Measurements from ENCODE around the gene MARCKSL1.

The MARCKSL1 gene

GRCh38 chr1:32353431-32353830 is 17.4 kb upstream of the MARCKSL1 start:
- CTCF ChIA-PET, result interaction anchor here (1.0 to 3.4 kb wide), 4 partner anchors 17 to 34 kb away, joined by 3 to 28 read pairs (median 5); partner anchors contain the start of gene MARCKSL1
- no peak for DNase-seq
- Histone ChIP-seq H3K27me3 (replicated peaks in 2 of 5; ENCODE audit: control insufficient read depth in 4 of 5, insufficient read depth in 5 of 5, low read length in 4 of 5) (no peaks in the 10 kb centered on the region), H3K36me3 (ENCODE audit: control insufficient read depth in 4 of 4, insufficient read depth in 4 of 4, low read length in 3 of 4) (no peaks in the 10 kb centered on the region), H3K4me3 (ENCODE audit: control insufficient read depth in 1 of 7, extremely low read depth in 1 of 7, insufficient read depth in 4 of 7, low read depth in 2 of 7, low read length in 6 of 7) (no peak overlapping the region), H3K4me1 (ENCODE audit: control extremely low read depth in 1 of 4, control insufficient read depth in 4 of 4, insufficient read depth in 4 of 4, low read length in 3 of 4) (peaks cover 7 to 46% (median 35%) of the 10 kb centered on the region in 4 experiments), H3K9me3 (ENCODE audit: control extremely low read depth in 1 of 5, control insufficient read depth in 4 of 5, insufficient read depth in 2 of 5, low read depth in 1 of 5, low read length in 4 of 5) (no peaks in the 10 kb centered on the region), H3K27ac (ENCODE audit: insufficient read depth in 1 of 2, low read depth in 1 of 2, low read length in 2 of 2, poor library complexity in 1 of 2, severe bottlenecking in 2 of 2) (no peak overlapping the region)
- POLR2A ChIA-PET, result interaction anchor here (1.1 kb wide), 1 partner anchor 17 kb away, joined by 4 read pairs; the partner anchor contains the start of gene MARCKSL1
- WGBS (ENCODE audit: insufficient coverage), result 82% methylated on average over 2 of the region's 2 CpGs

- H3K36me3 ChIP-seq (ENCODE audit: control insufficient read depth in 4 of 4, insufficient read depth in 4 of 4, low read length in 3 of 4), result no peaks in the 10 kb centered on the region
- H3K4me3 ChIP-seq (ENCODE audit: control insufficient read depth in 1 of 7, extremely low read depth in 1 of 7, insufficient read depth in 4 of 7, low read depth in 2 of 7, low read length in 6 of 7), result no peak overlapping the region
- ChIA-PET POLR2A (interaction anchor here (0.6 to 2.3 kb wide), 4 partner anchors 12 to 231 kb away, joined by 4 to 23 read pairs (median 6); partner anchors contain the start of gene MARCKSL1), CTCF (interaction anchor here (0.6 to 3.4 kb wide), 9 partner anchors 10 to 569 kb away, joined by 3 to 28 read pairs (median 3); partner anchors contain the start of genes FAM229A, MARCKSL1 and TSSK3)
- 100% methylated on average over 1 of the region's 2 CpGs for WGBS (ENCODE audit: insufficient coverage)
- H3K27ac ChIP-seq (ENCODE audit: insufficient read depth in 1 of 2, low read depth in 1 of 2, low read length in 2 of 2, poor library complexity in 1 of 2, severe bottlenecking in 2 of 2), result no peak overlapping the region
- H3K9me3 ChIP-seq (ENCODE audit: control extremely low read depth in 1 of 5, control insufficient read depth in 4 of 5, insufficient read depth in 2 of 5, low read depth in 1 of 5, low read length in 4 of 5), result no peaks in the 10 kb centered on the region
- no peak for DNase-seq
- H3K4me1 ChIP-seq (ENCODE audit: control extremely low read depth in 1 of 4, control insufficient read depth in 4 of 4, insufficient read depth in 4 of 4, low read length in 3 of 4), result peaks cover 7 to 51% (median 36%) of the 10 kb centered on the region in 4 experiments
- no peaks in the 10 kb centered on the region for H3K27me3 ChIP-seq (replicated peaks in 2 of 5; ENCODE audit: control insufficient read depth in 4 of 5, insufficient read depth in 5 of 5, low read length in 4 of 5)
Measured at GRCh38 chr1:32352831-32353383, 16.9 kb upstream of the MARCKSL1 start.

- WGBS (ENCODE audit: insufficient coverage), result 53% methylated on average over 6 of the region's 8 CpGs
- Histone ChIP-seq H3K4me3 (ENCODE audit: control insufficient read depth in 1 of 7, extremely low read depth in 1 of 7, insufficient read depth in 4 of 7, low read depth in 2 of 7, low read length in 6 of 7) (peak overlapping the region in 6 of 7 experiments; percentile 59 to 79 (median 68)), H3K27ac (ENCODE audit: insufficient read depth in 1 of 2, low read depth in 1 of 2, low read length in 2 of 2, poor library complexity in 1 of 2, severe bottlenecking in 2 of 2) (peak overlapping the region in 1 of 2 experiments; percentile 73), H3K27me3 (replicated peaks in 2 of 5; ENCODE audit: control insufficient read depth in 4 of 5, insufficient read depth in 5 of 5, low read length in 4 of 5) (no peaks in the 10 kb centered on the region), H3K9me3 (ENCODE audit: control extremely low read depth in 1 of 5, control insufficient read depth in 4 of 5, insufficient read depth in 2 of 5, low read depth in 1 of 5, low read length in 4 of 5) (no peaks in the 10 kb centered on the region), H3K36me3 (ENCODE audit: control insufficient read depth in 4 of 4, insufficient read depth in 4 of 4, low read length in 3 of 4) (no peaks in the 10 kb centered on the region), H3K4me1 (ENCODE audit: control extremely low read depth in 1 of 4, control insufficient read depth in 4 of 4, insufficient read depth in 4 of 4, low read length in 3 of 4) (peaks cover 7 to 53% (median 36%) of the 10 kb centered on the region in 4 experiments)
- ChIA-PET CTCF (interaction anchor here (0.6 to 3.4 kb wide), 8 partner anchors 10 to 570 kb away, joined by 3 to 28 read pairs (median 3); partner anchors contain the start of genes FAM229A, MARCKSL1 and TSSK3), POLR2A (interaction anchor here (0.6 to 2.3 kb wide), 4 partner anchors 11 to 273 kb away, joined by 3 to 23 read pairs (median 6); partner anchors contain the start of gene MARCKSL1)
- DNase-seq, result no peak
Measured at GRCh38 chr1:32352239-32352745, 16.3 kb upstream of the MARCKSL1 start.

- ChIA-PET CTCF (interaction anchor here (1.1 to 3.4 kb wide), 8 partner anchors 9 to 30 kb away, joined by 3 to 28 read pairs (median 4); partner anchors contain the start of genes FAM229A, MARCKSL1 and TSSK3), POLR2A (interaction anchor here (0.6 to 2.3 kb wide), 5 partner anchors 10 to 1231 kb away, joined by 3 to 23 read pairs (median 3); partner anchors contain the start of gene MARCKSL1)
Measured at GRCh38 chr1:32351399-32352238, 15.6 kb upstream of the MARCKSL1 start.

GRCh38 chr1:32350785-32351398 is 14.9 kb upstream of the MARCKSL1 start:
- H3K27ac ChIP-seq (ENCODE audit: insufficient read depth in 1 of 2, low read depth in 1 of 2, low read length in 2 of 2, poor library complexity in 1 of 2, severe bottlenecking in 2 of 2), result peak overlapping the region in 1 of 2 experiments; percentile 64
- H3K27me3 ChIP-seq (replicated peaks in 2 of 5; ENCODE audit: control insufficient read depth in 4 of 5, insufficient read depth in 5 of 5, low read length in 4 of 5), result no peaks in the 10 kb centered on the region
- ChIA-PET CTCF (interaction anchor here (1.2 to 3.4 kb wide), 3 partner anchors 9 to 14 kb away, joined by 4 to 28 read pairs (median 4); partner anchors contain the start of gene MARCKSL1), POLR2A (interaction anchor here (0.6 to 2.3 kb wide), 3 partner anchors 9 to 1230 kb away, joined by 3 to 23 read pairs (median 4); partner anchors contain the start of gene MARCKSL1)
- peaks cover 7 to 54% (median 40%) of the 10 kb centered on the region in 4 experiments for H3K4me1 ChIP-seq (ENCODE audit: control extremely low read depth in 1 of 4, control insufficient read depth in 4 of 4, insufficient read depth in 4 of 4, low read length in 3 of 4)
- no peaks in the 10 kb centered on the region for H3K36me3 ChIP-seq (ENCODE audit: control insufficient read depth in 4 of 4, insufficient read depth in 4 of 4, low read length in 3 of 4)
- H3K4me3 ChIP-seq (ENCODE audit: control insufficient read depth in 1 of 7, extremely low read depth in 1 of 7, insufficient read depth in 4 of 7, low read depth in 2 of 7, low read length in 6 of 7), result peak overlapping the region in 6 of 7 experiments; percentile 57 to 83 (median 68)
- peak in 2 of 3 donors; percentile 75 to 83 for DNase-seq
- WGBS (ENCODE audit: insufficient coverage), result 16% methylated on average over 16 of the region's 28 CpGs
- no peaks in the 10 kb centered on the region for H3K9me3 ChIP-seq (ENCODE audit: control extremely low read depth in 1 of 5, control insufficient read depth in 4 of 5, insufficient read depth in 2 of 5, low read depth in 1 of 5, low read length in 4 of 5)

More at GRCh38 chr1:32351399-32352238, 15.6 kb upstream of the MARCKSL1 start:
- peaks cover 7 to 53% (median 36%) of the 10 kb centered on the region in 4 experiments for H3K4me1 ChIP-seq (ENCODE audit: control extremely low read depth in 1 of 4, control insufficient read depth in 4 of 4, insufficient read depth in 4 of 4, low read length in 3 of 4)
- no peaks in the 10 kb centered on the region for H3K27me3 ChIP-seq (replicated peaks in 2 of 5; ENCODE audit: control insufficient read depth in 4 of 5, insufficient read depth in 5 of 5, low read length in 4 of 5)
- H3K9me3 ChIP-seq (ENCODE audit: control extremely low read depth in 1 of 5, control insufficient read depth in 4 of 5, insufficient read depth in 2 of 5, low read depth in 1 of 5, low read length in 4 of 5), result no peaks in the 10 kb centered on the region
- 2% methylated on average over 70 of the region's 75 CpGs for WGBS (ENCODE audit: insufficient coverage)
- H3K27ac ChIP-seq (ENCODE audit: insufficient read depth in 1 of 2, low read depth in 1 of 2, low read length in 2 of 2, poor library complexity in 1 of 2, severe bottlenecking in 2 of 2), result peak overlapping the region in 1 of 2 experiments; percentile 73
- peak; percentile 92 to 96 (median 96) for DNase-seq
- H3K4me3 ChIP-seq (ENCODE audit: control insufficient read depth in 1 of 7, extremely low read depth in 1 of 7, insufficient read depth in 4 of 7, low read depth in 2 of 7, low read length in 6 of 7), result peak overlapping the region; percentile 50 to 83 (median 66)
- no peaks in the 10 kb centered on the region for H3K36me3 ChIP-seq (ENCODE audit: control insufficient read depth in 4 of 4, insufficient read depth in 4 of 4, low read length in 3 of 4)

- Histone ChIP-seq H3K9me3 (ENCODE audit: control extremely low read depth in 1 of 5, control insufficient read depth in 4 of 5, insufficient read depth in 2 of 5, low read depth in 1 of 5, low read length in 4 of 5) (no peaks in the 10 kb centered on the region), H3K4me3 (ENCODE audit: control insufficient read depth in 1 of 7, extremely low read depth in 1 of 7, insufficient read depth in 4 of 7, low read depth in 2 of 7, low read length in 6 of 7) (peak overlapping the region in 3 of 7 experiments; percentile 12 to 19 (median 15)), H3K27me3 (replicated peaks in 2 of 5; ENCODE audit: control insufficient read depth in 4 of 5, insufficient read depth in 5 of 5, low read length in 4 of 5) (peaks cover 0 to 2% (median 0%) of the 10 kb centered on the region in 5 experiments), H3K27ac (ENCODE audit: insufficient read depth in 1 of 2, low read depth in 1 of 2, low read length in 2 of 2, poor library complexity in 1 of 2, severe bottlenecking in 2 of 2) (no peak overlapping the region), H3K4me1 (ENCODE audit: control extremely low read depth in 1 of 4, control insufficient read depth in 4 of 4, insufficient read depth in 4 of 4, low read length in 3 of 4) (peaks cover 7 to 63% (median 50%) of the 10 kb centered on the region in 4 experiments), H3K36me3 (ENCODE audit: control insufficient read depth in 4 of 4, insufficient read depth in 4 of 4, low read length in 3 of 4) (no peaks in the 10 kb centered on the region)
- DNase-seq, result peak in 1 of 3 donors; percentile 27
- 38% methylated on average over 4 of the region's 8 CpGs for WGBS (ENCODE audit: insufficient coverage)
- ChIA-PET POLR2A (interaction anchor here (5.2 kb wide), 1 partner anchor 13 kb away, joined by 27 read pairs; the partner anchor contains the start of gene MARCKSL1), CTCF (interaction anchor here (4.8 kb wide), 1 partner anchor 12 kb away, joined by 29 read pairs; the partner anchor contains the start of gene MARCKSL1)
Measured at GRCh38 chr1:32349211-32349708, 13.2 kb upstream of the MARCKSL1 start.

All from common myeloid progenitor, CD34-positive (primary cell).